HG02938 (cell line): ENCODE data around the gene CELF4.

ENCODE experiments used
- ATAC-seq: cut with Tn5 transposase; IDR thresholded peaks from one replicate; pipeline ENCODE4 v1.9.1; 2021; ENCODE audit warnings: mild to moderate bottlenecking, moderate library complexity; ENCODE audit not compliant: unreplicated experiment

CELF4 gene

GRCh38 chr18:37565101-37565976 lies at the start of gene CELF4:
Gene CELF4, minus strand, starts transcription at chr18:37565798.
- ATAC-seq: no peak

DNA sequence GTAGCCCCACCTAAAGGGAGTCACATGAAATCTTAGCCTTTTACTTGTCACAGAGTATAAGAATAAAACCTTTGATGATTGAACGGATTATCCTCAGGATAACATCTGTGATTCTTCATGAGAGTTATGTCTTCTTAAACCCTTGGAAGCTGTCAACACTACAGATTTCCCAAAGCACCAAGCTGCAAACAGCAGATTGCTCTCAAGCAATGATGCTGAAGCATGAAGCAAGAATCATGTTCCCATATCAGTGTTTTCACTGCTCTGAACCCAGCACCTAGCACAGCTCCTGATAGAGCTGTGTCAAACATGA lies 47.6 kb upstream of the CELF4 start:
- no peak for ATAC-seq

- no peak for ATAC-seq
Observed at GRCh38 chr18:37612524-37613252, 47.1 kb upstream of the CELF4 start.

- ATAC-seq: no peak
Observed at GRCh38 chr18:37611614-37612279, 46.1 kb upstream of the CELF4 start.

DNA sequence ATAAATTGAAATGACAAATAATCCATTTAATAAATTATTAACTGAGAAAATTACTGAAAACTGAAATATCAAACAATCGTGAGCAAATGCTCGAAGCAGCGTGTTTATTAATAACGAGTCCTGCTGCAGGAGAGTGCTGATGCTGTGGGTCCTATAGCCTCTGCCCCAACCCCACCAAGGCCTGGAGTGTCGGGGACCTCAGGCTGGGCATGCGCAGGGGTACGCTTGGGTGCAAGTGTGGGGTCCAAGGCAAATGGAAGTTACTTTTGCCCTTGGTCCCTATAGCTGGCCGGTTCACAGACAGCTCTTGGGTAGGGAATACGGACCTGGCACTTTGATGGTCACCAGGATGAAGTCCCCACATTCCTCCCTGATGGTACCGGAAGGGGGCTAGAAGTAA lies 43.3 kb upstream of the CELF4 start:
- ATAC-seq: no peak

DNA sequence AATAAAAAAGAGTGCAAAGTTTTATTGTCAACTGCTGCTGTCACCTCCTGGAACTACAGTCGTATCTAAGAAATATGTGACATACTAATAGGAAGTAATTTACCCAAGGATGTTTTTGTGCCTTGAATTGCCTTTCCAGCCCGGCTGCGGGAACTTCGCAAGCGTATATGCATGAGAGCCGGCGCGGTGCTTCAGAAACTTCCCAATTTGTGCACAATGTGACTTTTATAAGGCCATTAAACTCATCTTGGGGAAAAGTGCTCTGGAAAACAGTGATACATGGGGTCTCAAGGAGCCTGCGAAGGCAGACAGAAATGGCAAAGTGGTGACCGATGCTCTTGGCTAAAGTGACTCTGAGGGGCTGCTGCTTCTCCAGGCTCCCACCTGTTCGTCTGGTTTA lies 41.7 kb upstream of the CELF4 start:
- no peak for ATAC-seq

- ATAC-seq: no peak
Observed at GRCh38 chr18:37604032-37604431, 38.4 kb upstream of the CELF4 start.

- no peak for ATAC-seq
Observed at GRCh38 chr18:37598966-37599896, 33.6 kb upstream of the CELF4 start.

GRCh38 chr18:37598396-37598795 lies 32.8 kb upstream of the CELF4 start:
- no peak for ATAC-seq

DNA sequence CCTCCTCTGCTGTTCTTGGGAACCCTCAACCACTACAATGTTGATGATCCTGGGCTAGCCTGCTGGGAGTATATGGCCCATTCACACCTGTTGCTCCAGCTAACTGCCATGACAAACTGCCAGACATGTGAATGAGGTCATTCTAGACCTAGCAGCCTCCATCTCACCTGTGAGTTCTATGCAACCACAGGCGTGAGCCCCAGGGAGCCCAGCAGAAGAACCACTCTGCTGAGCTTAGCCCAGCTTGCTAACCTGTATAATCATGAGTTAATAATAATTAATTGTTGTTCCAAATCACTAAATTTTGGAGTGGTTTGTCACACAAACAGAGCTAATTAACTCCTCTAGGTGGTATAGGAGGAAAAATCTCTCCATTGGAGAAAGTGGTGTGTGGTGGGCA lies 24.7 kb upstream of the CELF4 start:
- no peak for ATAC-seq

GRCh38 chr18:37588289-37588688 lies 22.7 kb upstream of the CELF4 start:
- no peak for ATAC-seq

GRCh38 chr18:37586656-37587225 lies 21.1 kb upstream of the CELF4 start:
- ATAC-seq: no peak

GRCh38 chr18:37584952-37585695 lies 19.5 kb upstream of the CELF4 start:
- no peak for ATAC-seq

GRCh38 chr18:37584217-37584616 lies 18.6 kb upstream of the CELF4 start:
- ATAC-seq: no peak

DNA sequence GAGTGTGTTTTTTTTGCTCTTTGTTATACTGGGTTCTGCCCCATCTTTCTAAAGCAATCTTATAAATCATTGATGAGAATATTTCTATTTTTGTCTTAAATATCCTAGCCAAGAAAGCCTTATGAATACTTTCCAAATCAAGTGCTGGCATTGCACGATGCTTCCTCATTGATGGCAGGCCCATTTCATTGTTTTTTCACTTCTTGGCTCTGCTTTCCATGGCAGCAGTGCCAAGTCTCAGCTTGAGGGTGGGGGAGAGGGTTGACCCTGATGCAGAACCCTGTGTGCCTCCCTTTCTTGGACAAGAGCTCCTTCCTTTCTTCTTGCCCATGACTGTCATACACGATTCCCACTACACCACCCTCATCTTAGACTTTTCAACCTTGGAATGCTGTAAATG lies 16.7 kb upstream of the CELF4 start:
- no peak for ATAC-seq

DNA sequence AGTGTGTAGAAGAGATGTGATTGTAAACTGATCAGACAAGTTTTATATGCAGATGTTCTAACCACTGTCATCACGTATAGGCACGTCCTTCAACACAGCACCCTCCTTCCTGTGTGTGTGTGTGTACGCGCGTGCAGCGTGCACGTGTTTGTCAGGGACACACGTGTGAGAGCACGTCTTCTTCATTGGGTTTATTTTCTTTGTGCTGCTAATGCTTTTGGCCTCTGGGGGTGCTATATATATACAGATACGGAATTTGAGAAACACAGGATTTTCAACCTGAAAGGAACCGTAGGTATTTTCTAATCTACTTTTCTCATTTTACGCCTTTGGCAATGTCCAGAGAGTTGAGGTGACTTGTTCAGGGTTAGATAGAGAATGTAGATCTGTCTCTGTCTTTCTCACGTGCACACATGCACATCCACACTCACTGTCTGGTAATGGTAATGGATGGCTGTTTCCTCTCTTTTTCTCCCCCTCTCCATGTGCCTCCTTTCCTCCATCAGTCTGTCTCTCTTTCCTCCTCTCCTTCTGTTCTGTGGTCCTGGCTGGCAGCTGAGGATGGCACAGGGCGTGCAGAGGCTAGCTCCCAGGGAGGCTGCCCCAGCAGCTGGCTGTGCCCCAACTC lies 13.4 kb upstream of the CELF4 start:
- peak; percentile 88 for ATAC-seq

GRCh38 chr18:37578182-37578678 lies 12.6 kb upstream of the CELF4 start:
- ATAC-seq: no peak

GRCh38 chr18:37577051-37577611 lies 11.5 kb upstream of the CELF4 start:
- no peak for ATAC-seq

DNA sequence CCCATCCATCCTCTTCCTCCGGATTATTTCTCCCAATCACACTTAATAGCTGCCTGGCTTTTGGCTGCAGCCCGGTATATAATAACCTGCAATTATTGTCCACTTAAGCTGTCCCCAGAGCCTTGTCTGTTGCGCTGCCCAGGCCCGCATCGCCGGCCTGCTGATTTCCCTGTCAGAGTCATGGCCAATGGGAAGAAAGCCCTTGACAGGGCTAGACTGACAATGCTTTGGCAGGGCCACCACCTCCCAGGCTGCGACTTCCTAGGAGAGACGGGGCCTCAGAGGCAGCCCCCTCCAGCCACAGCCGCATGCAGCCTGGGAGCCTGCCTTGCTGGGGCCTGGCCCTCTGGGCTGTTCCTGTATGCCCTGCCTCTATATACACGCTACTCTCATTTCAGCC lies 10.0 kb upstream of the CELF4 start:
- no peak for ATAC-seq
